ENCODE data around the gene TAF11L14. TPM values are rescaled to one million over a fixed set of nuclear protein-coding genes. Genes with fewer than 3 reads are reported as not detected.

TAF11L14 gene
- total RNA-seq, 1 donor from 2014 or later: not detected

GRCh38 chr5:17679597-17680203 is 45.4 kb downstream of the TAF11L14 start:
- intact Hi-C loops (cut with micrococcal nuclease): no loop called here

- intact Hi-C loops (cut with micrococcal nuclease): no loop called here
Observed at GRCh38 chr5:17680737-17681136, 46.5 kb downstream of the TAF11L14 start.

Other genes starting within 250 kb of the TAF11L14 start
- gene TAF11L2, start 136.2 kb upstream of the TAF11L14 start, total RNA-seq: not detected in 2 replicates
- gene TAF11L3, start 116.1 kb upstream of the TAF11L14 start, total RNA-seq: not detected in 2 replicates
- gene TAF11L4, start 112.7 kb upstream of the TAF11L14 start, total RNA-seq: not detected in 2 replicates
- gene TAF11L5, start 109.2 kb upstream of the TAF11L14 start, total RNA-seq: not detected in 2 replicates
- gene TAF11L6, start 105.8 kb upstream of the TAF11L14 start, total RNA-seq: not detected in 2 replicates
- gene TAF11L7, start 48.7 kb upstream of the TAF11L14 start, total RNA-seq: not detected in 2 replicates
- gene TAF11L8, start 43.5 kb upstream of the TAF11L14 start, total RNA-seq: not detected in 2 replicates
- not detected in 2 replicates for gene TAF11L9, start 40.1 kb upstream of the TAF11L14 start, total RNA-seq
- gene TAF11L10, start 36.6 kb upstream of the TAF11L14 start, total RNA-seq: not detected in 2 replicates
- gene TAF11L11, start 30.3 kb upstream of the TAF11L14 start, total RNA-seq: not detected in 2 replicates
- gene TAF11L12, start 24.1 kb upstream of the TAF11L14 start, total RNA-seq: not detected in 2 replicates
- gene TAF11L13, start 2.4 kb upstream of the TAF11L14 start, total RNA-seq: not detected in 2 replicates

All from T-helper 1 cell treated with Interleukin-12 subunit alpha and Interleukin-12 subunit beta and Interleukin-4 antibody, amounts not matched to agents 30 ng/mL and 1 ng/mL, for 36 hours (primary cell).